Measurements from ENCODE around the gene COL20A1.

Gene COL20A1

DNA sequence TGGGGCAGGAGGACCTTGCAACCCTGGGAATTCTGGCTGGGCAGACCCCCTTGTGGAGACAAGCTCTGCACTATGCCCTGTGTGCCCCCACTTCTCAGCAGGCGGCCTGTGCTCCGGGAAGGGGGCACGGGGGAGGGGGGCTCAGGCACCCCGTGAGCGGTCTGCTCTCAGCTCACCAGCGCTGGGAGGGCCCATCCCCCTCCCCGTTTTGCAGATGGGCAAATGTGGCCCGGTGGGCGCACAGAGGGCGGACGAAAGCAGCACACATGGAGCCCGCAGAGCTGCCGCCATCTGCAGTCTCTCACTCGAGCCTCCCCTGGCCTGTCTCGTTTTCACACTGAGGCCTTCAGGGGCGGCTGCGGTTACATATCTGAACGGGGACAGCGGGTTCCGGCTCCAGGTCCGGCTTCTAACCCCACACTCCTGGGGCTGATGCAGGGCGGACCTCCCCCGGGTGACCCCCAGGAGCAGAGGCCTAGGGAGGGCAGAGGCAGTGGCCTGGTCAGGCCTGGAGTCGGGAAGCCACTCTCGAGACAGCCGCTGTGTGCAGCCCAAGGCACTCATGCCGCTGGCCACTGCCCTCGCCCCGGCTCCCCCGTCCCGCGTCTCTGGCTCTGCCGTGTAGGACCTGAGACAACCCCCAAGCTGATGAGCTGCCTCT lies 54.2 kb downstream of the COL20A1 start:
- ATAC-seq = no peak
- no peak for TF ChIP-seq ZFP30 (CRISPR knock-in tag; IDR thresholded peaks at IDR 0.05)

DNA sequence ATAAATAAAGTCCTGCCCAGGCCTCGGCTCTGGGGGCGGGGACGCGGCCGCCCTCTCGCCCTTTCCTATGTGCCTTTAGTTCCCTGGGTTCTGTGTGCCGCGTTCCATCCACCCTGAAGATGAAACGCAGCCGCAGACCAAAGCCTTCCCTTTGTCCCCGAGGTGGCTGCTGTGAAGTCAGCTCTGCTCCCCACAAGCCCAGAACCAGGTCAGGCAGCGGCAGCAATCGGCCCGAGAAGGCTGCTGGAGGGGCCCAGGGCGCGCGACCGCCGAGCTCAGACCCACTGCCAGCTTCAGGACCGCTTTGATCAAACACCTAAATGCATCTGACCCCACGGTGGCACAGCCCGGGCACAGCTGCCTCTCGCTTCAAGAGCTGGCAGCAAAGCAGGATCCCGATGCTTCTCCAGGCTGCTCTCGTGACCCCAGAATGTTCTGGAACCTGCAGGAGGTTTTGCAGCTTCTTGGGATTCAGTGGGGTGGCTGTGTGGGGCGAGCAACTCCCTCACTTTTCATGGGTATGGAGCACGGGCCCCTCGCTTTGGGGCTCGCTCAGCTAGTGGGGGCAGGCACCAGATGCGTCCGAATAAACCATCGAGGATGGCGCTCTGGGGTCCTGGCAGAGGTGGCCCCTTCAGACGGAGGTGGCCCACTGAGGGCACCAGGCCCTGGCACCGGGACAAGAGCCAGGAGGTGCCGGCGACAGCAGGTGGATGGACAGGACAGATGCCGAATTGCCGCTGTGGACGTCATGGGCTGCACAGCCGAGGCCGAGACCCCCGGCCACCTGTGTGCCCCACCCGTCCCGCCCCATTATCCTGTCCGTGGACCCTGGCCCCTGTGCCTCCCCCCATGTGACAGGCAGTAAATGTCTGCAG lies 55.2 kb downstream of the COL20A1 start:
- no peak for ATAC-seq
- no peak for TF ChIP-seq ZFP30 (CRISPR knock-in tag; IDR thresholded peaks at IDR 0.05)
- no peak for TF ChIP-seq TCF4 (CRISPR knock-in tag; IDR thresholded peaks at IDR 0.05; ENCODE audit: borderline replicate concordance)
- TF ChIP-seq ESRRG (CRISPR knock-in tag; IDR thresholded peaks at IDR 0.05) = no peak
- TF ChIP-seq ISL1 (CRISPR knock-in tag; IDR thresholded peaks at IDR 0.05) = no peak
- no peak for TF ChIP-seq SNAI2 (CRISPR knock-in tag; IDR thresholded peaks at IDR 0.05)
- TF ChIP-seq, protein P1, sequence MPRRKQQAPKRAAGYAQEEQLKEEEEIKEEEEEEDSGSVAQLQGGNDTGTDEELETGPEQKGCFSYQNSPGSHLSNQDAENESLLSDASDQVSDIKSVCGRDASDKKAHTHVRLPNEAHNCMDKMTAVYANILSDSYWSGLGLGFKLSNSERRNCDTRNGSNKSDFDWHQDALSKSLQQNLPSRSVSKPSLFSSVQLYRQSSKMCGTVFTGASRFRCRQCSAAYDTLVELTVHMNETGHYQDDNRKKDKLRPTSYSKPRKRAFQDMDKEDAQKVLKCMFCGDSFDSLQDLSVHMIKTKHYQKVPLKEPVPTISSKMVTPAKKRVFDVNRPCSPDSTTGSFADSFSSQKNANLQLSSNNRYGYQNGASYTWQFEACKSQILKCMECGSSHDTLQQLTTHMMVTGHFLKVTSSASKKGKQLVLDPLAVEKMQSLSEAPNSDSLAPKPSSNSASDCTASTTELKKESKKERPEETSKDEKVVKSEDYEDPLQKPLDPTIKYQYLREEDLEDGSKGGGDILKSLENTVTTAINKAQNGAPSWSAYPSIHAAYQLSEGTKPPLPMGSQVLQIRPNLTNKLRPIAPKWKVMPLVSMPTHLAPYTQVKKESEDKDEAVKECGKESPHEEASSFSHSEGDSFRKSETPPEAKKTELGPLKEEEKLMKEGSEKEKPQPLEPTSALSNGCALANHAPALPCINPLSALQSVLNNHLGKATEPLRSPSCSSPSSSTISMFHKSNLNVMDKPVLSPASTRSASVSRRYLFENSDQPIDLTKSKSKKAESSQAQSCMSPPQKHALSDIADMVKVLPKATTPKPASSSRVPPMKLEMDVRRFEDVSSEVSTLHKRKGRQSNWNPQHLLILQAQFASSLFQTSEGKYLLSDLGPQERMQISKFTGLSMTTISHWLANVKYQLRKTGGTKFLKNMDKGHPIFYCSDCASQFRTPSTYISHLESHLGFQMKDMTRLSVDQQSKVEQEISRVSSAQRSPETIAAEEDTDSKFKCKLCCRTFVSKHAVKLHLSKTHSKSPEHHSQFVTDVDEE (CRISPR knock-in tag; IDR thresholded peaks at IDR 0.05) = no peak
- TF ChIP-seq, protein P2, sequence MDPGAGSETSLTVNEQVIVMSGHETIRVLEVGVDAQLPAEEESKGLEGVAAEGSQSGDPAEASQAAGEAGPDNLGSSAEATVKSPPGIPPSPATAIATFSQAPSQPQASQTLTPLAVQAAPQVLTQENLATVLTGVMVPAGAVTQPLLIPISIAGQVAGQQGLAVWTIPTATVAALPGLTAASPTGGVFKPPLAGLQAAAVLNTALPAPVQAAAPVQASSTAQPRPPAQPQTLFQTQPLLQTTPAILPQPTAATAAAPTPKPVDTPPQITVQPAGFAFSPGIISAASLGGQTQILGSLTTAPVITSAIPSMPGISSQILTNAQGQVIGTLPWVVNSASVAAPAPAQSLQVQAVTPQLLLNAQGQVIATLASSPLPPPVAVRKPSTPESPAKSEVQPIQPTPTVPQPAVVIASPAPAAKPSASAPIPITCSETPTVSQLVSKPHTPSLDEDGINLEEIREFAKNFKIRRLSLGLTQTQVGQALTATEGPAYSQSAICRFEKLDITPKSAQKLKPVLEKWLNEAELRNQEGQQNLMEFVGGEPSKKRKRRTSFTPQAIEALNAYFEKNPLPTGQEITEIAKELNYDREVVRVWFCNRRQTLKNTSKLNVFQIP (CRISPR knock-in tag; IDR thresholded peaks at IDR 0.05; ENCODE audit: borderline replicate concordance, low read depth) = no peak
- TF ChIP-seq ARNTL (CRISPR knock-in tag; IDR thresholded peaks at IDR 0.05; ENCODE audit: borderline replicate concordance, low read depth) = no peak
- TF ChIP-seq RARB (CRISPR knock-in tag; IDR thresholded peaks at IDR 0.05) = no peak
- TF ChIP-seq ZNF565 (CRISPR knock-in tag; conservative IDR thresholded peaks at IDR 0.05; ENCODE audit: low read depth) = no peak
- TF ChIP-seq TOX (CRISPR knock-in tag; IDR thresholded peaks at IDR 0.05; ENCODE audit: borderline replicate concordance) = no peak
- TF ChIP-seq ZNF8 (CRISPR knock-in tag; IDR thresholded peaks at IDR 0.05) = no peak
- no peak for TF ChIP-seq BACH2 (CRISPR knock-in tag; IDR thresholded peaks at IDR 0.05; ENCODE audit: borderline replicate concordance)
- TF ChIP-seq ZNF70 (CRISPR knock-in tag; IDR thresholded peaks at IDR 0.05) = no peak
- TF ChIP-seq OSR1 (CRISPR knock-in tag; IDR thresholded peaks at IDR 0.05) = no peak
- TF ChIP-seq, protein P3, sequence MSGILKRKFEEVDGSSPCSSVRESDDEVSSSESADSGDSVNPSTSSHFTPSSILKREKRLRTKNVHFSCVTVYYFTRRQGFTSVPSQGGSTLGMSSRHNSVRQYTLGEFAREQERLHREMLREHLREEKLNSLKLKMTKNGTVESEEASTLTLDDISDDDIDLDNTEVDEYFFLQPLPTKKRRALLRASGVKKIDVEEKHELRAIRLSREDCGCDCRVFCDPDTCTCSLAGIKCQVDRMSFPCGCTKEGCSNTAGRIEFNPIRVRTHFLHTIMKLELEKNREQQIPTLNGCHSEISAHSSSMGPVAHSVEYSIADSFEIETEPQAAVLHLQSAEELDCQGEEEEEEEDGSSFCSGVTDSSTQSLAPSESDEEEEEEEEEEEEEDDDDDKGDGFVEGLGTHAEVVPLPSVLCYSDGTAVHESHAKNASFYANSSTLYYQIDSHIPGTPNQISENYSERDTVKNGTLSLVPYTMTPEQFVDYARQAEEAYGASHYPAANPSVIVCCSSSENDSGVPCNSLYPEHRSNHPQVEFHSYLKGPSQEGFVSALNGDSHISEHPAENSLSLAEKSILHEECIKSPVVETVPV (CRISPR knock-in tag; IDR thresholded peaks at IDR 0.05) = no peak
- TF ChIP-seq ZC3H10 (CRISPR knock-in tag; IDR thresholded peaks at IDR 0.05) = no peak

DNA sequence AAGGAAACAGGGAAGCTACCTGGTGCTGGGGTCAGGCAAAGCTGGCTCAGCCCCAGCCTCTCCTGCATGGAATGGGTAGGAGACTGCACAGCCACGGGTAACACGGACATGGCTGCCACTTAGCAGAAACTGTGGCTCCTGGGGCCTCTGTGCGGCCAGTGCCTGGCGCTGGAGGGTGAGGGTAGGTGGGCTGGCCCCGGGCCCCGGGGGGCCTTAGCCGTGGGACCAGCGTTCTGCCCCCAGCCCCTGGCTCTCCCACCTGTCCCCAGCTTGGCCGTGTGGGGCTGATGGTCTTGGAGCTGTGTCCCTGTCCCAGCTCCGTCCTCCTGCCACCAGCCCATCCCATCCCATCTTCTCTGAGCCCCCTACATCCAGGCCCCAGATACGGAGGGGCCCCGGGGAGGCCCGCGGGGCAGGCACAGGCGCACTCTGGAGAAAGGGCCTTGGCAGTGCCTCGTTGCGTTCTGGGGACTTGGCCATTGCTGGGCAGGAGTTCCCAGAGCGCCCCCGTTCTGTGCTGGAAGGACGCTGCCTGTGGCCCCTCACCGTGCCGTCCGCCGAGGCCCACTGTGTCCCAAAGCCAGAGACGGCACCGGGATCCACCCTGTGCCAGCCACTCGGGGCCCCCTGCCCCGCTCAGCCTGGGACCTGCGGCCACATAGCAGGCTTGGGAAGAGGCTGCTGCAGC lies 56.0 kb downstream of the COL20A1 start:
- ATAC-seq = no peak
- TF ChIP-seq OSR1 (CRISPR knock-in tag; IDR thresholded peaks at IDR 0.05) = no peak
- TF ChIP-seq ZC3H10 (CRISPR knock-in tag; IDR thresholded peaks at IDR 0.05) = no peak
- TF ChIP-seq TCF4 (CRISPR knock-in tag; IDR thresholded peaks at IDR 0.05; ENCODE audit: borderline replicate concordance) = no peak
- no peak for TF ChIP-seq ARNTL (CRISPR knock-in tag; IDR thresholded peaks at IDR 0.05; ENCODE audit: borderline replicate concordance, low read depth)
- no peak for TF ChIP-seq TOX (CRISPR knock-in tag; IDR thresholded peaks at IDR 0.05; ENCODE audit: borderline replicate concordance)
- TF ChIP-seq BACH2 (CRISPR knock-in tag; IDR thresholded peaks at IDR 0.05; ENCODE audit: borderline replicate concordance) = no peak
- TF ChIP-seq, protein P4, sequence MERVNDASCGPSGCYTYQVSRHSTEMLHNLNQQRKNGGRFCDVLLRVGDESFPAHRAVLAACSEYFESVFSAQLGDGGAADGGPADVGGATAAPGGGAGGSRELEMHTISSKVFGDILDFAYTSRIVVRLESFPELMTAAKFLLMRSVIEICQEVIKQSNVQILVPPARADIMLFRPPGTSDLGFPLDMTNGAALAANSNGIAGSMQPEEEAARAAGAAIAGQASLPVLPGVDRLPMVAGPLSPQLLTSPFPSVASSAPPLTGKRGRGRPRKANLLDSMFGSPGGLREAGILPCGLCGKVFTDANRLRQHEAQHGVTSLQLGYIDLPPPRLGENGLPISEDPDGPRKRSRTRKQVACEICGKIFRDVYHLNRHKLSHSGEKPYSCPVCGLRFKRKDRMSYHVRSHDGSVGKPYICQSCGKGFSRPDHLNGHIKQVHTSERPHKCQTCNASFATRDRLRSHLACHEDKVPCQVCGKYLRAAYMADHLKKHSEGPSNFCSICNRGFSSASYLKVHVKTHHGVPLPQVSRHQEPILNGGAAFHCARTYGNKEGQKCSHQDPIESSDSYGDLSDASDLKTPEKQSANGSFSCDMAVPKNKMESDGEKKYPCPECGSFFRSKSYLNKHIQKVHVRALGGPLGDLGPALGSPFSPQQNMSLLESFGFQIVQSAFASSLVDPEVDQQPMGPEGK (CRISPR knock-in tag; IDR thresholded peaks at IDR 0.05; ENCODE audit: borderline replicate concordance) = no peak
- no peak for TF ChIP-seq ZNF565 (CRISPR knock-in tag; conservative IDR thresholded peaks at IDR 0.05; ENCODE audit: low read depth)
- TF ChIP-seq ZNF70 (CRISPR knock-in tag; IDR thresholded peaks at IDR 0.05) = no peak
- TF ChIP-seq, protein P3 (CRISPR knock-in tag; IDR thresholded peaks at IDR 0.05) = no peak
- no peak for TF ChIP-seq ZFP30 (CRISPR knock-in tag; IDR thresholded peaks at IDR 0.05)
- TF ChIP-seq, protein P5, sequence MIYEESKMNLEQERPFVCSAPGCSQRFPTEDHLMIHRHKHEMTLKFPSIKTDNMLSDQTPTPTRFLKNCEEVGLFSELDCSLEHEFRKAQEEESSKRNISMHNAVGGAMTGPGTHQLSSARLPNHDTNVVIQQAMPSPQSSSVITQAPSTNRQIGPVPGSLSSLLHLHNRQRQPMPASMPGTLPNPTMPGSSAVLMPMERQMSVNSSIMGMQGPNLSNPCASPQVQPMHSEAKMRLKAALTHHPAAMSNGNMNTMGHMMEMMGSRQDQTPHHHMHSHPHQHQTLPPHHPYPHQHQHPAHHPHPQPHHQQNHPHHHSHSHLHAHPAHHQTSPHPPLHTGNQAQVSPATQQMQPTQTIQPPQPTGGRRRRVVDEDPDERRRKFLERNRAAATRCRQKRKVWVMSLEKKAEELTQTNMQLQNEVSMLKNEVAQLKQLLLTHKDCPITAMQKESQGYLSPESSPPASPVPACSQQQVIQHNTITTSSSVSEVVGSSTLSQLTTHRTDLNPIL (CRISPR knock-in tag; IDR thresholded peaks at IDR 0.05; ENCODE audit: low read depth) = no peak
- TF ChIP-seq ESRRG (CRISPR knock-in tag; IDR thresholded peaks at IDR 0.05) = no peak
- no peak for TF ChIP-seq RARB (CRISPR knock-in tag; IDR thresholded peaks at IDR 0.05)
- TF ChIP-seq, protein P1 (CRISPR knock-in tag; IDR thresholded peaks at IDR 0.05) = no peak
